ENCODE results near the gene PTPRU. TPM values are rescaled to one million over a fixed set of nuclear protein-coding genes. Genes with fewer than 3 reads are reported as not detected.
"Not testable (repeated sequence)": the region's sequence is repeated elsewhere in the genome, so short reads cannot be mapped to it uniquely, and the experiment has no call there.

The PTPRU gene
- total RNA-seq, 1 experiment from 2014 or later, result 54.5 TPM

DNA sequence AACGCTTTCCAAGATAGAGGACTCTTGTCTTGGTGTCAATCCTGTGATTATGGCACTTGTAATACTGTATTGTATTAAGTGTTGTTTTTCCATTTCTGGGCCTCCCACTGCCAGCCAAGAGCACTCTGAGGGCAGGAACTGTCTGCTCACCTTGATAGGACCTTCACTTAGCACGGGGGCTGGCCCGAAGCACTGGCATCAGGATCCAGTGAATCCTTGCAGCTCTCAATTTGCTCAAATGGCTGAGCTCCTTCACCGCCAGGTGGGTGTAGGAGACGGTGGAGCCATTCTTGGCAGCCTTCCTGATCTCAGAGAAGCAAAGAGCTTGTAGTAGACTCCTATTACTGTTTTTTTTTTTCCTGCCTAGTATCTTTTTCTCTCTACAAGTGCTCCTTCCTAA is 23.3 kb upstream of the PTPRU start:
- Mint-ChIP-seq H3K4me3 (ENCODE audit: low read depth, unreplicated experiment) (no peak overlapping the region), H3K36me3 (ENCODE audit: insufficient read depth, unreplicated experiment) (peaks cover 36% of the 10 kb centered on the region), H3K27ac (ENCODE audit: unreplicated experiment) (no peak overlapping the region), H3K4me1 (ENCODE audit: low read depth, unreplicated experiment) (peaks cover 16% of the 10 kb centered on the region), H3K9me3 (ENCODE audit: low read depth, unreplicated experiment) (no peaks in the 10 kb centered on the region), H3K27me3 (ENCODE audit: unreplicated experiment) (no peaks in the 10 kb centered on the region)
- no TSS peak for BruUV-seq (replicated peaks)
- TF ChIP-seq, protein P1, sequence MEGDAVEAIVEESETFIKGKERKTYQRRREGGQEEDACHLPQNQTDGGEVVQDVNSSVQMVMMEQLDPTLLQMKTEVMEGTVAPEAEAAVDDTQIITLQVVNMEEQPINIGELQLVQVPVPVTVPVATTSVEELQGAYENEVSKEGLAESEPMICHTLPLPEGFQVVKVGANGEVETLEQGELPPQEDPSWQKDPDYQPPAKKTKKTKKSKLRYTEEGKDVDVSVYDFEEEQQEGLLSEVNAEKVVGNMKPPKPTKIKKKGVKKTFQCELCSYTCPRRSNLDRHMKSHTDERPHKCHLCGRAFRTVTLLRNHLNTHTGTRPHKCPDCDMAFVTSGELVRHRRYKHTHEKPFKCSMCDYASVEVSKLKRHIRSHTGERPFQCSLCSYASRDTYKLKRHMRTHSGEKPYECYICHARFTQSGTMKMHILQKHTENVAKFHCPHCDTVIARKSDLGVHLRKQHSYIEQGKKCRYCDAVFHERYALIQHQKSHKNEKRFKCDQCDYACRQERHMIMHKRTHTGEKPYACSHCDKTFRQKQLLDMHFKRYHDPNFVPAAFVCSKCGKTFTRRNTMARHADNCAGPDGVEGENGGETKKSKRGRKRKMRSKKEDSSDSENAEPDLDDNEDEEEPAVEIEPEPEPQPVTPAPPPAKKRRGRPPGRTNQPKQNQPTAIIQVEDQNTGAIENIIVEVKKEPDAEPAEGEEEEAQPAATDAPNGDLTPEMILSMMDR (IDR thresholded peaks at IDR 0.05; ENCODE audit: unreplicated experiment), result no peak
- DNase-seq, result no peak
- intact Hi-C loops (cut with micrococcal nuclease; ENCODE audit: unreplicated experiment), result no loop called here
- CTCF ChIA-PET, result no interaction called here

DNA sequence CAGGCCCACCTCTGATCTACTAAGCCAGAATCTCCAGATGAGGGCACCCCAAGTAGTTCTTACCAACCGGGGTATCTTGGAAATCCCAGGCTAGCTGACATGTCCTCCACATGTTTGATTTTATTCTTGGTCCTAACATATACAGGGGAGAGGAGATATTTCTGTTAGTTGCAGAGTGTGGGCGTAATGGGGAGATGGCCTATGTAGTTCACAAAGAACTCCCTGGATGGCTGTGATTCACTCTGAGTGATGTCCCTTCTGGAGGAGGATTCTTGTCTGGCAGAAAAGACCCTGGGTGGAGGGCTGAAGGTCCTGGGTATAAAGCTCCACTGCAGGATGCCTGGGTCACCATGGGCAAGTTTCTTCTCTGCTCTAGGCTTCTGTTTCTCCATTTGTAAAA is 18.7 kb upstream of the PTPRU start:
- Mint-ChIP-seq H3K4me3 (ENCODE audit: low read depth, unreplicated experiment) (no peak overlapping the region), H3K27ac (ENCODE audit: unreplicated experiment) (no peak overlapping the region), H3K36me3 (ENCODE audit: insufficient read depth, unreplicated experiment) (peaks cover 37% of the 10 kb centered on the region), H3K9me3 (ENCODE audit: low read depth, unreplicated experiment) (no peaks in the 10 kb centered on the region), H3K27me3 (ENCODE audit: unreplicated experiment) (no peaks in the 10 kb centered on the region), H3K4me1 (ENCODE audit: low read depth, unreplicated experiment) (peaks cover under 1% of the 10 kb centered on the region)
- no peak for DNase-seq
- TF ChIP-seq, protein P1 (IDR thresholded peaks at IDR 0.05; ENCODE audit: unreplicated experiment), result no peak
- CTCF ChIA-PET, result no interaction called here
- BruUV-seq (replicated peaks), result no TSS peak
- intact Hi-C loops (cut with micrococcal nuclease; ENCODE audit: unreplicated experiment), result no loop called here

DNA sequence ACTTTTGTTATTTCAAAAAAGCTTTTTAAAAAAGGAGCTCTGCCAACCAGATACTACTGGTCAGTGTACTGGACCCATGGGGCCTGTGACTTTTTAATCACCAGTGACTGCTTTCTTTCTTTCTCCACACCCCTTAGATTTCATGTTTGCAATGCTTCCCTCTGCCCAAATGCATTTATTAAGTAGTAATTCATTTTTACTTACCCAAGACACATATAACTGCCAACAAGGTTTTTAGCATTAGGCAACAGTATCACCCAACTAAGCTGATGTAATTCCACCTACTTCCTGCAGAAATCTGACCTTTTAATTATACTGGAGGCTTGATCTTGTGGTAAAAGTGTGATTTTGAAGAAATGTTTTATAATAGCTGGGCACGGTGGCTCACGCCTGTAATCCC is 18.1 kb upstream of the PTPRU start:
- CTCF ChIA-PET, result no interaction called here
- Mint-ChIP-seq H3K27me3 (ENCODE audit: unreplicated experiment) (no peaks in the 10 kb centered on the region), H3K36me3 (ENCODE audit: insufficient read depth, unreplicated experiment) (peaks cover 32% of the 10 kb centered on the region), H3K4me1 (ENCODE audit: low read depth, unreplicated experiment) (peaks cover 6% of the 10 kb centered on the region), H3K27ac (ENCODE audit: unreplicated experiment) (no peak overlapping the region), H3K9me3 (ENCODE audit: low read depth, unreplicated experiment) (no peaks in the 10 kb centered on the region), H3K4me3 (ENCODE audit: low read depth, unreplicated experiment) (no peak overlapping the region)
- intact Hi-C loops (cut with micrococcal nuclease; ENCODE audit: unreplicated experiment), result no loop called here
- no peak for DNase-seq
- BruUV-seq (replicated peaks), result no TSS peak
- TF ChIP-seq, protein P1 (IDR thresholded peaks at IDR 0.05; ENCODE audit: unreplicated experiment), result no peak

DNA sequence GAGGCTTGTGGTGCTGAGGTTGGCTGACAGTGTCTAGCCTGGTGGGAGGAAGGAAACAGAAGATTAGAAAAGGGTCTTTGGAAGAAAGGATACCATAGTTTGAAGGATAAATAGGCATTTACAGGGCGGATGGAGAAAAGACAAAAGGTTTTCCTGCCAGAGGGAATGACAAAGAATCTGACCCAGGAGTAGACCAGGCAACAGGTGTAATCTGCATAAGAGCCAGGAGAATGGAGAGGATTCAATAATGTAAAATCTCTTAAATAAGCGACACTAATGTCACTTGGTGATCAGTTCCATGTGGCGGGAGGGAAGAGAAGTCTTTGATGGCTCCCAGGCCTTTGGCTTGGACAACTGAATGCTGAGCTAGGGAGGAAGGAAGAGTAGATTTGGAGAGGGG is 15.0 kb upstream of the PTPRU start:
- Mint-ChIP-seq H3K36me3 (ENCODE audit: insufficient read depth, unreplicated experiment) (peaks cover 18% of the 10 kb centered on the region), H3K4me3 (ENCODE audit: low read depth, unreplicated experiment) (no peak overlapping the region), H3K4me1 (ENCODE audit: low read depth, unreplicated experiment) (peaks cover 21% of the 10 kb centered on the region), H3K27ac (ENCODE audit: unreplicated experiment) (no peak overlapping the region), H3K9me3 (ENCODE audit: low read depth, unreplicated experiment) (no peaks in the 10 kb centered on the region), H3K27me3 (ENCODE audit: unreplicated experiment) (no peaks in the 10 kb centered on the region)
- no peak for DNase-seq
- CTCF ChIA-PET, result interaction anchor here (1.5 kb wide), 1 partner anchor 19 kb away, joined by 3 read pairs; no protein-coding TSS in a partner anchor
- intact Hi-C loops (cut with micrococcal nuclease; ENCODE audit: unreplicated experiment), result no loop called here
- TF ChIP-seq, protein P1 (IDR thresholded peaks at IDR 0.05; ENCODE audit: unreplicated experiment), result no peak
- BruUV-seq (replicated peaks), result no TSS peak

DNA sequence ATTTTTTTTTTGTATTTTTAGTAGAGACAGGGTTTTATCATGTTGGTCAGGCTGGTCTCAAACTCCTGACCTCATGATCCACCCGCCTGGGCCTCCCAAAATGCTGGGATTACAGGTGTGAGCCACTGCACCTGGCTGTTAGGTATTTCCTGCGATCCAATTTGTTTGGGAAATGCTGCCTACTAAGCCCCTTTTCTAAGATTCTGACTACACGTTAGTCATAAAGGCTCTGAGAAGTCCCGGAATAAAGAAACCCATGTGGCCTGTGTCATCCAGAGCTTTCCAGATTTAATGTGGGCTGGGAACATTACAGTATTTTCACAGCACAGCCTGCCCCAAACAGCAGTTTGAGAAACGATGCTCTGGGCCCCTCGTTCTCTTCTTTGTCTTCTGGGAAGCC is 14.1 kb upstream of the PTPRU start:
- intact Hi-C loops (cut with micrococcal nuclease; ENCODE audit: unreplicated experiment); H3K9me3 Mint-ChIP-seq (ENCODE audit: low read depth, unreplicated experiment); H3K27me3 Mint-ChIP-seq (ENCODE audit: unreplicated experiment); CTCF ChIA-PET; BruUV-seq (replicated peaks); DNase-seq; H3K27ac Mint-ChIP-seq (ENCODE audit: unreplicated experiment); H3K4me3 Mint-ChIP-seq (ENCODE audit: low read depth, unreplicated experiment): not testable (repeated sequence)
- Mint-ChIP-seq H3K36me3 (ENCODE audit: insufficient read depth, unreplicated experiment) (peaks cover 20% of the 10 kb centered on the region), H3K4me1 (ENCODE audit: low read depth, unreplicated experiment) (peaks cover 25% of the 10 kb centered on the region)
